Suppressor macrophage treated with lipopolysaccharide for 1 hour (primary cell): ENCODE measurements around the gene DDX39A.
"Not testable (repeated sequence)": the region's sequence is repeated elsewhere in the genome, so short reads cannot be mapped to it uniquely, and the experiment has no call there.

Experiments
- DNase-seq, 3 donors: peaks; one replicate each; pipeline ENCODE4 v3.0.0-alpha.2; 2020 to 2022

Gene DDX39A

GRCh38 chr19:14408491-14409145 lies 10.5 kb downstream of the DDX39A start:
- no peak for DNase-seq

DNA sequence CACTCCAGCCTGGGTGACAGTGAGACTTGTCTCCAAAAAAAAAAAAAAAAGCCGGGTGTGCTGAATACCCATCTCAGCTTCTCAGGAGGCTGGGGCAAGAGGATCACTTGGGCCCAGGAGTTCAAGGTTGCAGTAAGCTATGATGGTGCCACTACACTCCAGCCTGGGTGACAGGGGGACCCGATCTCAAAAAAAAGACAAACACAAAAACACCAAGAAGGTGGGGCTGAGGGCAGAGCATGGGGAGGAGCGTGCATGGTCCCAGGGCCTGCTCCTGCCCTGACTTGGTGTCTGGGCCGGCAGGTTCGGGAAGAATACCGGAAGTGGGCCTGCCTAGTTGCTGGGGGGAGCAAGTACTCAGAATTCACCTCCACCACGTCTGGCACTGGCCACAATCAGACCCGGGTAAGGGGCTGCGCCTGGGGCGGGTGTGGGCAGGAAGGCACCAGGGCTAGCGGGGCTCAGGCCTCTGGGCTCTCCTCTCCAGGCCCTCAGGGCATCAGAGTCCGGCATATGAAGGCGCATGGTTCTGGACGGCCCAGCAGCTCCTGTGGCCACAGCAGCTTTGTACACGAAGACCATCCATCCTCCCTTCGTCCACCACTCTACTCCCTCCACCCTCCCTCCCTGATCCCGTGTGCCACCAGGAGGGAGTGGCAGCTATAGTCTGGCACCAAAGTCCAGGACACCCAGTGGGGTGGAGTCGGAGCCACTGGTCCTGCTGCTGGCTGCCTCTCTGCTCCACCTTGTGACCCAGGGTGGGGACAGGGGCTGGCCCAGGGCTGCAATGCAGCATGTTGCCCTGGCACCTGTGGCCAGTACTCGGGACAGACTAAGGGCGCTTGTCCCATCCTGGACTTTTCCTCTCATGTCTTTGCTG lies 11.3 kb downstream of the DDX39A start:
- DNase-seq = no peak

DNA sequence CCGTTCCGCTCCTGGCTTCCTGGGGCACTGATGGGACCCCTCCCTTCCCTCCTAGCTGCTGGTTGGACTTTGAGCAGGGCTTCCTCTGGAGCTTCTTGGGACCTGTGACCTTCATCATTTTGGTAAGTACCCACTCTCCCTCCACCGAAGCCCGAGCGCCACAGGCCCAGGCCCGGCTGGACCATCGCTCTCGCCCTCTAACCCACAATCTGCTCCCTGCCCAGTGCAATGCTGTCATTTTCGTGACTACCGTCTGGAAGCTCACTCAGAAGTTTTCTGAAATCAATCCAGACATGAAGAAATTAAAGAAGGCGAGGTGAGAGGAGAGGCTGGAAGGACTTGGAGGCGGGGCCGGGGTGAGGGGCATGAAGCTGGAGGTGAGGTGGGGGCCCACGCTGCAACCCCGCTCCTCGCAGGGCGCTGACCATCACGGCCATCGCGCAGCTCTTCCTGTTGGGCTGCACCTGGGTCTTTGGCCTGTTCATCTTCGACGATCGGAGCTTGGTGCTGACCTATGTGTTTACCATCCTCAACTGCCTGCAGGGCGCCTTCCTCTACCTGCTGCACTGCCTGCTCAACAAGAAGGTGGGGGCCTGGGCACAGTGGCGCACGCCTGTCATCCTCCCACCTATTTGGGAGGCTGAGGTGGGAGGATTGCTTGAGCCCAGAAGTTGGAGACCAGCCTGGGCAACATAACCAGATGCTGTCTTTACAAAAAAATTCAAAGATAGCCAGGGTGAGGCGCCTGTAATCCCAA lies 12.3 kb downstream of the DDX39A start:
- DNase-seq = no peak

- peak; percentile 90 to 96 (median 93) for DNase-seq
Observed at GRCh38 chr19:14405758-14406644, 13.1 kb downstream of the DDX39A start.

DNA sequence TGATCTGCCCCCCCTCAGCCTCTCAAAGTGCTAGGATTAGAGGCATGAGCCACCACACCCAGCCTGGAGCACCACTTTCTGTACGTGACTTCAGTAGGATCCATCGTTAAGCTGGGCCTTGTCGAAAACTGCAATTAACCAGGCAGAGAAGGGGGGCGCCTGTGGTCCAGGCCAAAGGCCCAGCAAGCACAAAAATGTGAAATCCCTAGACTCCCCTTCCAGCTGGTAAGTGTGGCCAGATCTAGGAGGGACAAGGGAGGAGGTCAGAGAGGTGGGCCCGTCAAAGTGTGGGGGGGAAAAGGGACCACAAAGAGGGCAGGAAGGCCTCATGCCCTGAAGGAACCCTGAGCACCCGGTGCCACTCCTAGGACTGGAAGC lies 13.8 kb downstream of the DDX39A start:
- no peak for DNase-seq

DNA sequence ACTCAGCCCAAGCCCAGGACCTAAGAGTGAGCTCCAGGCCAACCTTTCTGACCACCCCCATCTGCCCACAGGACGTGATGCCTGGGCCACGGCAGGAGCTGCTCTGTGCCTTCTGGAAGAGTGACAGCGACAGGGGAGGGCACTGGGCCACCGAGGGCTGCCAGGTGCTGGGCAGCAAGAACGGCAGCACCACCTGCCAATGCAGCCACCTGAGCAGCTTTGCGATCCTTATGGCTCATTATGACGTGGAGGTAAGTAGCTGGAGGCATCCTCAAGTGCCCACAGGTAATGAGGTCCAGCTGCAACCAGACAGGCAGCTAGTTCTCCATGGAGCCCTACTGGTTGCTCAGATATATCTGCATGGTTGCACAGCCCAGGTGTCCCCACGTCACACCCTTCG lies 14.8 kb downstream of the DDX39A start:
- DNase-seq = no peak

DNA sequence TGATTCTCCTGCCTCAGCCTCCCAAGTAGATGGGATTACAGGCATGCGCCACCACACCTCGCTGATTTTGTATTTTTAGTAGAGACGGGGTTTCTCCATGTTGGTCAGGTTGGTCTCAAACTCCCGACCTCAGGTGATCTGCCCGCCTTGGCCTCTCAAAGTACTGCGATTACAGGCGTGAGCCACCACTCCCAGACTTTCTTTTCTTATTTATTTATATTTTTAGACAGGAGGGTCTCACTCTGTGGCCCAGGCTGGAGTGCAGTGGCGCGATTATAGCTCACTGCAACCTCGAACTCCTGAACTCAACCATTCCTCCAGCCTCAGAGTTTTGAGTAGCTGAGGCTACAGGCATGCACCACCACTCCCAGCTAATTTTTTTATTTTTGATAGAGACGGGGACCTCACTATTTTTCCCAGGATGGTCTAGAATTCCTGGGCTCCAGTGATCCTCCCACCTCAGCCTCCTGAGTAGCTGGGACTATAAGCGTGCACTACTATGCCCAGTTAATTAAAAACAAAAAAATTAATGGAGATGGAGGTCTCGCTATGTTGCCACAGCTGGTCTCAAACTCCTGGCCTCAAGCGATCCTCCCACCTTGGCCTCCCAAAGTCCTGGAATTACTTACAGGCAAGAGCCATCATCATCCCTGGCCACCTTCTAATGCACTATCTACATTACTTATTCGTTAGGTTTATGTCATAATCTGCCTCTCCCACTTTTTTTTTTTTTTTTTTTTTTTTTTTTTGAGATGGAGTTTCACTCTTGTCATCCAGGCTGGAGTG lies 15.8 kb downstream of the DDX39A start:
- DNase-seq = not testable (repeated sequence)

DNA sequence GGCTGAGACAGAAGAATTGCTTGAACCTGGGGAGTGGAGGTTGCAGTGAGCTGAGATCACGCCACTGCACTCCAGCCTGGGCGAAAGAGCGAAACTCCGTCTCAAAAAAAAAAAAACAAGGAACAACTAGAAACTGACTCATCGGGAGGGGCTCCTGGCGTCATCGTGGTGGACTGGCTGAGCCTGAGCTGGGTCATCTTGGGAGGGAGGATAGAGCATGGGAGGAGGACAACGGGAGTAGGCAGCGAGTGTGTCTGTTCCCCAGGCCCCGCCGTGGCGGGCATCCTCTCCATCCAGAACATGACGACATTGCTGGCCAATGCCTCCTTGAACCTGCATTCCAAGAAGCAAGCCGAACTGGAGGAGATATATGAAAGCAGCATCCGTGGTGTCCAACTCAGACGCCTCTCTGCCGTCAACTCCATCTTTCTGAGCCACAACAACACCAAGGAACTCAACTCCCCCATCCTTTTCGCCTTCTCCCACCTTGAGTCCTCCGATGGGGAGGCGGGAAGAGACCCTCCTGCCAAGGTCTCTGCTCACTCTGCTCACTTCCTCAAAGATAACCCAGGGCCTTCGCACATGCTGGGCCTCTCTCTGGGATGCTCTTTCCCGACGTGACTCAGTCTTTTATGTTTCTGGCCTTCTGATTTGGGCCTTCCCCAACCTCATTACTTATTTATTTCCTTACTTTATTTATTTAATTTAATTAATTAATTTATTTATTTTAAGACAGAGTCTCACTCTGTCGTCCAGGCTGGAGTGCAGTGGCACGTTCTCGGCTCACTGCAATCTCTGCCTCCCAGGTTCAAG lies 16.6 kb downstream of the DDX39A start:
- DNase-seq = peak; percentile 93 to 95 (median 94)

DNA sequence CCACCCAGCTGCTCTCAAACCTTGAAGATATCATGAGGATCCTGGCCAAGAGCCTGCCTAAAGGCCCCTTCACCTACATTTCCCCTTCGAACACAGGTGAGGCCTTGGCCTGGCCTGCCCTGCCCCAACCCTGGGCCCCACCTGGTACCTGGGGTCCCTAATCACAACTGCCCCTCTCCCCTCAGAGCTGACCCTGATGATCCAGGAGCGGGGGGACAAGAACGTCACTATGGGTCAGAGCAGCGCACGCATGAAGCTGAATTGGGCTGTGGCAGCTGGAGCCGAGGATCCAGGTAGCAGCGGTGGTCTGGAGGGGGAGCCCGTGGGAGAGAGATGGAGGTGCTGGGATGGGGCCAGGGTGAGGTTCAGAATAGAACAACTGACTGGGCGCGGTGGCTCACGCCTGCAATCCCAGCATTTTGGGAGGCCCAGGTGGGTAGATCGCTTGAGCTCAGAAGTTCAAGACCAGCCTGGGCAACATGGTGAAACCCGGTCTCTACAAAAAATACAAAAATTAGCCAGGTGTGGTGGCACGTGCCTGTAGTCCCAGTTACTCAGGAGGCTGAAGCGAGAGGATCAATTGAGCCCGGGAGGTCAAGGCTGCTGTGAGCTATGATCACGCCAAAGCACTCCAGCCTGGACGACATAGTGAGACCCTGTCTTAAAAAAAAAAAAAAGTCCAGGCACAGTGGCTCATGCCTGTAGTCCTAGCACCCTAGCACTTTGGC lies 17.5 kb downstream of the DDX39A start:
- DNase-seq = no peak

- DNase-seq = no peak
Observed at GRCh38 chr19:14400951-14401431, 18.1 kb downstream of the DDX39A start.

- DNase-seq = not testable (repeated sequence)
Observed at GRCh38 chr19:14397168-14397567, 22.0 kb downstream of the DDX39A start.

DNA sequence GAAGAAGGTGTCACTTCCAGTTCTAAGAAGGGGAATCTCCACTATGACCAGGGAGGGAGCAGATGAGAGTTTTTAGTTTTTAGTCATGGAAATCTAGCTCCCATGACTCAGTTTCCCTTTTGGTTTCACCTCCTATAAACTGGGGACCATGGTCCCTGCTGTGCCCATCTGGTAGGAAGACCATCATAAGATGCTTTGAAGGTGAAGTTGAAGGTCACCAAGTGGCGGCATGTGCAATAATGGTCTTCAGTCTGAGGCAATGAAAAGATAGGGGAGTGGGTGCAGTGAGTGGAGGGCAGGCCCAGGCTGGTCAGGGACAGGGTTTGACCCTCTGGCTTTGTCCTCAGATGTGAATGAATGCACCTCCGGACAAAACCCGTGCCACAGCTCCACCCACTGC lies 22.4 kb downstream of the DDX39A start:
- DNase-seq = peak in 2 of 3 donors; percentile 19 to 30

GRCh38 chr19:14395710-14396336 lies 23.3 kb downstream of the DDX39A start:
- no peak for DNase-seq

DNA sequence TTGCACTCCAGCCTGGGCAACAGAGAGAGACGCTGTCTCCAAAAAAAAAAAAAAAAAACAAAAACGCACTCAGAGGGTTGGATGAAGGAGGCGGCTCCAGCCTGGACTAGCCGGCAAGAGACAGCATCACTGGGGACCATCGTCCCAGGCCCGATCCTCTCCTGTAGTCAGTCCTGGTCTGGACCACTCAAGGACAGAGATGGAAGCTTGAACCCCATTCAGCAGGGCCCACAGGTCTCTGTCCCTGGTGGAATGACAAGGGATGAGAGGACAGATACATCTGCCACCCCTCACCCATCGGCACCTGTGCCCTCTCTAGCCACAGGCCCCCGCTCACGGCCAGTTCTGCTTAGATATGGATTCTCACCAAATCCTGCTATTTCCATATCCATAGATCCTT lies 23.9 kb downstream of the DDX39A start:
- DNase-seq = no peak

DNA sequence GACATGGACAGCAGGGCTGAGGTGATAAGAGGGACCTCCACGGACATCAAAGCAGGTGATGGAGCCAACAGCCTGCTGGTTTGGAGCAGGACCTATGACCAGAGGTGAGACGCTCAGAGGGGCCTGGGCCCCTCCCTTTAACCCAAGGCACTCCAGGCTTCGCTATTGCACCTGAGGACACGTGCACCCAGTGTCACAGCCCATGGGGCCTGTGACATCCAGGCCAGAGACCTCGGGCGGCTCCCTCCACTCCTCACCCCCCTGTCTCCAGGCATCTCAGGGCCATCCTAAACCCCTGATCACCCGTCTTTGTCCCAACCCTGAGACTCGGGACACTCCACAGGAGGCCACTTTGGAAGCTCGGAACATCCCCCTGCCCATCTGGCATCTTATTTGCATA lies 25.0 kb downstream of the DDX39A start:
- DNase-seq = no peak

DNA sequence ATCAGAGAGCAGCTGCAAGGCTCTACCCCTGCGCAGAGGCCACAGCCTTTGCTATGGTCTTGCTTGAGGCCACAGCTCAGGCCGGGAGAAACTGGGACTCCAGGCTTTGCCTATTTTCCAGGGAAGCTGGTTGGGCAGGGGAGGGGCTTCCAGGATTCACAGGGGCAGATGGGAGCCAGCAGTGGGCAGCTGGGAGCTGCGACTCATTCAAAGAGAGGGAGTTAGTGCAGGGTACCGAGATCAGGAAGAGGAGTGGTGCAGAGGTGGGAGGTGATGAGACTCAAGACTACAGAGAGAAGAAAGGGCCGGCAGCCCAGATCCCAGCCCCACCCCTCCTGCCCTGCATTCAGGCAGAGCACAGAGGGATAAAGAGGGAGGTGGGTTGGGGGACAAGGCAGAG lies 25.8 kb downstream of the DDX39A start:
- DNase-seq = no peak

DNA sequence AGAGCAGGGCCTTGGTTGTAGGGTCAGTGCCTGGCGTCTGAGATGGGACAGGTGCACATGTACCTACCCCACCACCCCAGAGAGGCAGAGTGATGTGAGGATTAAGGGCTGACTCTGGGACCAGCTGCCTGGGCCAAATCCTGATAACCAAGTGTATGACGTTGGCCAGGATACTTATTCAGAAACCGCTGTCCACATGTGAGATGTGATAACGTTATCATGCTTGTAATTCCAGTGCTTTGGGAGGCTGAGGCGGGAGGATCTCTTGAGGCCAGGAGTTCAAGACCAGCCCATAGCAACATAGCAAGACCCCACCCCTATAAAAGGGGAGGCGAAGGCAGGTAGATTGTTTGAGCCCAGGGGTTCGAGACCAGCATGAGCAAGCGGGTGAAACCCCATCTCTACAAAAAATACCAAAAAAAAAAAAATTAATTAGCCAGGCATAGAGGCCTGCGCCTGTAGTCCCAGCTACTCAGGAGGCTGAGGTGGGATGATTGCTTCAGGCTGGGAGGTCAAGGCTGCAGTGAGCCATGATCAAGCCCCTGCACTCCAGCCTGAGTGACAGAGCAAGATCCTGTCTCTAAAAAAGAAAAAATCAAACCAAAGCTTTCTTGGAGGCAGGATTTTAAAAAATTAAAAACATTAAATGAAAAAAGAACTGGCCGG lies 27.9 kb downstream of the DDX39A start:
- no peak for DNase-seq

- DNase-seq = no peak
Observed at GRCh38 chr19:14390548-14390947, 28.6 kb downstream of the DDX39A start.

DNA sequence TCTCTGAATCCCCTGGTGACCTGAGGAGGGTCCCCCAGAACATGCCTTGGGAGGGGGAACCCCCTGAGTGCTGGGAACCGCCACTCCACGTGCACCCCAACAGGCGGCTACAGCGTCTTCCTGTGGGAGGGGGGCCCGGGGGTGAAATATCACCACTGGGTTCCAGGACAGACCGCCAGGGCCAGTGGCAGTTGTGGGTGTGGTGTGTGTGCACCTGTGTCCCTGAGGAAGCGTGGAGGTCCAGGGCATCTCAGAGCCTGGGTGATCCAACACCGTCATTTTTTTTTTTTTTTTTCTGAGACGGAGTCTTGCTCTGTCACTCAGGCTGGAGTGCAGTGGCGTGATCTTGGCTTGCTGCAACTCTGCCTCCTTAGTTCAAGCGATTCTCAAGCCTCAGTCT lies 33.6 kb downstream of the DDX39A start:
- DNase-seq = no peak
